Mesenteric fat pad (tissue), 1 donor: Measurements from ENCODE around the gene MOV10. TPM values are rescaled to one million over a fixed set of nuclear protein-coding genes. Genes with fewer than 3 reads are reported as not detected.
A peak's percentile ranks its signal among the peaks of the same experiment; 100 is the strongest.
"Not testable (repeated sequence)": the region's sequence is repeated elsewhere in the genome, so short reads cannot be mapped to it uniquely, and the experiment has no call there.

Source experiments
- DNase-seq: peaks from one replicate; pipeline ENCODE4 v3.0.0-alpha.2; 2020; ENCODE audit warnings: low spot score
- total RNA-seq: library from RNA; stranded (reverse); fragmentation: NEBNext Ultra II Directional; extraction: Animal tissue kit (Norgen Biotek cat#: 25700); gene quantifications from one replicate; pipeline ENCODE4 v1.2.1, GENCODE V29; 2021
- donor health status: DM: yes; HTN: yes; CAD: no.

MOV10 gene
- total RNA-seq, 1 donor from 2014 or later: 38.0 TPM

DNA sequence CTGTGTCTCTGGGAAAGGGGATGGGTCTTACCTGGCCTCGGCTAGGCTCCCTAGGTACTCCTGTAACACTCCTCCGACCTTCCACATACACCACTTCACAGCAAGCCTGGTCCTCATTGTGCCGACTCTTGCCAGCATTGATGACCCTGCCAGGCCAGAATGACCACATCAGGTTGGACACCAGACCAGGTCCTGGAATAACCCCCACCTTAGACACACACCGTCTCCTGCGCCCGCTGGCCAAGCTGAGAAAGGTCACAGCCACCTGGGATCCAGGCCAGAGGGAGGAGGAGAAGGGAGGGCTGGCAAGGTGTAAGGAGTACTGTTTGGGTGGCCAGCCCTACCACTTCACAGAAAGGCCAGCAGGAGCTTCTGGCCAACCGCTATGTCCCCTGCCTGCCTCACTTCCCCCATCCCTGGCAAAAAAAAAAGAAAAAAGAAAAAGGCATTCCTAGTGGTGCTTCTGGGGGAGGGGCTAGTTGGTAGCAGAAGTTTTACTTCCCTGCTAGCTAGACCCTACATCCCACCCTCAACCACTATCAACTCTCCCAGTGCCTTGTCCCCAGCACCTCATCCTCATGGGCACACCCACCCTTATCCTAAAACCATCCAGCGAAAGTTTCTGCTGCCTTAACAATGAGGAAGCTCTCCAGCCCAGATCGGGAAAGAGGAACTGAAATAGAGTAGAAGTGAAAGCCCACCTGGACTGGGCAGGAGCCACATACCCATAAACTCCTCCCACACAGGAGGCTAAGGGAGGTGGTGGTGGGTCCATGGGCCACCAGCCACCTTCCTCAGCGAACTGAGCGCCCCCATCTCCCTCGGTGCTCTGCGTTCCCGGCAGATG is 39.2 kb downstream of the MOV10 start:
- DNase-seq: no peak

DNA sequence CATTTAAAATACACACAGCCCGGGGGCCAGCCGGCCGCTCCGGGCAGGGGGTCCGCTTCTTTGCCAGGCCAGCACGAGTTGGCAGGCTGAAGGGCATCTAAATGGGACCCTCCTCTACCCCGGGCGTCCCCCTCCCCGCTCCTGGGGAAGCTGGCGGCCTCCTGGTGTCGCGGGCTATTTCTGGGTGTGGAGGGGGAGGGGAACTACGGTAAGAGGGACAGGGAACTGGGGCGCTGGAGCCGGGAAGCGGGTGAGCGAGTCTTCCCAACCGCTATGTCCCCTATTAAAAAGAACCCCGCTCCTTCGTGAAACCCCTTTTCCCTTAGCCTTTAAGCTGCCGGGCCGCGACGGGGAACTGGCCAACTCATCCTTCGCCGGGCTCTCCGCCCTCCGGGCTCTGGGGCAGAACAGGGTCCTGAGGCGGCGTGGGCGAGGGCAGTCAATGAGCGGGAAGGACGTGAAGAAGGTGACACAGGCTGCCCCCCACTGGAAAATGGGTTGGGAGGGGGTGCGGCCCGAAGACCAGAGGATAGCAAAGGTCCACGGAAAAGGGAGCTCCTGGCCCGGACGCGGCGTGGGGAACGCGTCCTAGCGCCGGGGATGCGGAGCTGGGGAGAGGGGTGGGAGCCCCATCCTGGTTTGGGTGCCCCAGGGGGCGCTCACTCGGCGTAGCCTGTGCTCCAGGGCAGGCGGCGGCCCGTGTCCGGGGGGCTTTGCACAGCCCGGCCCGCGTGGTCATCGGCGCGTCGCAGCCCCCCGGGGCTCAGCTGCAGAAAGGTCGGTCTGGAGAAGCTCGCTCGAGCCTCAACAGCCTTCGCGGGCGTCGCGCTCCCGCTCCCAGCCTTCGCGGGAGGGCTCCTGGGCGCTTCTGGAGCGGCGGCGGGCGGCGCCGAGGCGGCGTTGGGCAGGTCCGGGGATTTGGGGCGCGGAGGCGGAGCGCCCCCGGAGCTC is 40.1 kb downstream of the MOV10 start:
- peak; percentile 90 for DNase-seq

DNA sequence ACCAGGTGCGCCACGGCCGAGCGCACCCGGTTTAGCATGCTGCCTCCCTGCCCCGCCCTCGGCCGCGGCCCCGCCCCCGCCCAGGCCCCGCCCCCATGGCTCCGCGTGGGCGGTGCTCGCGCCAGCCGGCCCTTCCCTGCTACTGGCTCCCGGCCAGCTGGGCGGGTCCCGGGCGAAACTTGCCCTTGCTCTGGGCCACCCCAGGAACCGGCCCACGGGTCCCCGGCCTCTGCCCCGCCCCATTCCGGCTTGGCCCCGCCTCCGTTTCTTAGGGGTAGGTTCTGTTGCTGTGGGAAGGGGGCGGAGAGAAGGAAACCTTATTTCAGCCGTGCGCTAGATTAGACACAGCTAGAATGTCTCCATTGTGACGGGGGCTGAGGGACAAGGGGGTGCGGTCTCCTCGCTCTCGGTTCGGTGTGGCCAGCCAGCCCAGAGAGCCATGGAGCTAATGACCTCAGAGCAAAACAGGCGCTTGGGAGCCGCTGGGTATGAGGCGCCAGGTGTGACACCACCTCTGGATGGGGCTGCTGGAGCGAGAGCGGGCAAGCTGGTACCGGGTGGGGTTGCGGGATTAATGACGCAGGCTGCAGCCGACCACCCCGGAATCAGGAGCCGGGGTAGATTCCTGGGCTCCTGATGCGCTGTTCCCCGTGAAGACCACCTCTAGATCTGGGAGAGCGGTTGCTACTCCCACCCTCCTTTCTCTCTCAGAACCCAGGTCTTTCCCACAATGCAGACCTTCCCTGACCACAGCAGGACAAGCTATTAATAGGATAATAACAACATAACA is 41.0 kb downstream of the MOV10 start, which contains the start of gene PPM1J:
PPM1J (minus strand) TSS at position 69 of the 790 bp plus-strand sequence; CDS start at position 38, 31 bp downstream.
- peak; percentile 99 for DNase-seq

DNA sequence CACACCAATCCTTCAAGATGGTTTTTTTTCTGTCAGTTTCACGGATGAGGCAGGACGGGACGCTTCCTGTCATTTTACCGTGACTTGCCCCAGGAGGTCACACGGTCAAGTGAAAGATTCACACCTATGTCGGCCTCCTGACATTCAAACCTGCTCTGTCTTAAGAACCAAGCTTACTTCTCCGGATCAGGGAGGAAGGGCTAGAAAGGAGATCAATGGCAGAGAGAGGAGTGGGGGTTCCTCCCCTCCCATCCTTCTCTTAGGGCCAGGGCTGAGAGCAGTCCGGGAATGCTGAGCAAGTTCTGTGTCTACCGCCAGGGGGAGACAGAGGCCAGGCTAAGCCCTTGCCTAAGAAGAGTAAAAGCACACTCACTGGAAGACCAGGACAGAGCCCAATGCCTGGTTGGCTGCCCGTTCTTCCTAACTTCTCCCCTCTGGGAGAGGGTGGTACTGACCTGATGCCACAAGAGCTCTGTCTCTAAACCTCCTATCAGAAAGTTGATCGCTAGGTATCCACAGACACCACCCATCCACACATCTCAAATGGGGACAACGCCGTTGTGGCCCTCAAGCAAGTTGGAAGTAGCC is 41.8 kb downstream of the MOV10 start:
- DNase-seq: peak; percentile 93

DNA sequence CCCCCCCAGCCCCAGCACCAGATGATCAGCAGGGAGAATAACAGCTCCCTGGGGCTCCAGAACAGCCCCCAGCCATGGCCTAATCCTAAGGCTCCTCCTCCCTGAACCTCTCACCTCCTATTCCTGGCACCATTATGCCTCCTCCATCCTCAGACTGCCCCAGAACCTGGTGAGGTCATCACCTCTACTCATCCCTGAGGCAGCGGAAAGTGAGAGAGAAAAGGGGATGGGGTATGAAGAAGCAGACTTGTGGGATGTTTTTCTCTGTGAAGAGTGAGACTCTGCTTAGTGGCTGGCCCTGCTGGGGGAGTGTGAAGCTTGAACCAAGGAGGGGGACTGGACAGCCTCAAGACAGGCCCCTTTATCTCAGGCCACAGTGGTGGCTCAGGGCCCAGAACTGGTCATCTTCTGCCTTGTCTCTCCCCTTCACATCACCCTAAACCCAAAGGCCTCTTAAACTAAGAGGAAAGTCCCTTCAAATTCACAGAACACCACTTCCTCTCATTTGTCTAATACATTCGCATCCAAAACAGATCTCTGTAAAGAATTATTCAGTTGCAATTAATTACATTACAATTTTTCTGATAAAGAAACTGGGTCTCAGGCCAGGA is 42.9 kb downstream of the MOV10 start:
- DNase-seq: no peak

DNA sequence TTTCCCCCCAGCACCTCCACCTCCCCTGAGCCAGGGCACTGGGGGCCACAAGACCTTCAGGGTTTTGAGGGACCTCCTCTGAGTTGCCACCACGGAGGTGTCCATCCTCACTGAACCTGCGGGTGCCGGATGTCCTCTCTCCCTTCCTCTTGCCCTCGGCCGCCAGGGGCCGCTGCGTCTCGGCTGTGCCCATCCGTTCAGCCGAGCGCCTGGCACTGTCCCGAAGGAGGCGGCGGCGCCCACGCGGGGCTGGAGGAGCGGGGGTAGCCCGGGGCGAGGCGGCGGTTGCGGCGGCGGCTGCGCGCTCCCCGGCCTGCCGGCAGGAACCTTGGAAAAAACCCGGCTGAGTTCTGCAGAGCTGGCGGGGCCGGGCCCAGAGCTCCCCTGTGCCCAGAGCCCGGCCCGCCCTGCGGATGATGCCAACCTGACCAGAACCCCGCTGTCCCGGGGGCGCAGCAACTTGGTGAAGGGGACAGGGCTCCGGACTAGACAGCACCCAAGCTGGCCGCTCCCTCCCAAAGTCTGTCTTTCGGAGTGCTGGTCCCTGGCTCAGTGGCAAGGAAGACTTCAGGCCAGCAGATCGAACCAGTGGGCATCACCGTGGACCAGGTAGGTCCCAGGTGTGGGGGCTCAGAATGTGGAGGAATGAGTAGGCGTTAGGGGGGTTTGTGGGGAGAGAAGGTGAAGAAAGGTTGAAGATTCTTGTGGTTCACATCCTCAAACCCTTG is 44.4 kb downstream of the MOV10 start:
- peak; percentile 95 for DNase-seq

DNA sequence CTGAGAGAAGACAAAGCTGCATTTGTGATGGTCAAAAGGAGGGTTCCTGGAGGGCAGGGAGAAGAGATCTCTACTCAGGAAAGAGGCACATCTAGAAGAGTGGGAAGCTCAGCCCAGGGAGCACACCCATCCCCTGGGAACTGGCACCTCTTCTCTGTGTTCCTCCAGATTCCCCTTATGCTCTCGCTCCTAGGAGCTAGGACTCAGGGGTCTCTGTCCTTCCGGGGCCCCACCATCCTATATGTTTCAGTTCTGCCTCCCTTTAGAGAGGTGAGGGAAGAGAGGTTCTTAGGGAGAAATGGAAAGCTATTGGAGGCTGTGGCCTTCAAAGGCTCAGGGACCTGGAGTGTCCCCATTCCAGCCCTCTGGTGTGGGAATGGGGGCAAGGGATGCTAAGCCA is 45.2 kb downstream of the MOV10 start:
- no peak for DNase-seq

DNA sequence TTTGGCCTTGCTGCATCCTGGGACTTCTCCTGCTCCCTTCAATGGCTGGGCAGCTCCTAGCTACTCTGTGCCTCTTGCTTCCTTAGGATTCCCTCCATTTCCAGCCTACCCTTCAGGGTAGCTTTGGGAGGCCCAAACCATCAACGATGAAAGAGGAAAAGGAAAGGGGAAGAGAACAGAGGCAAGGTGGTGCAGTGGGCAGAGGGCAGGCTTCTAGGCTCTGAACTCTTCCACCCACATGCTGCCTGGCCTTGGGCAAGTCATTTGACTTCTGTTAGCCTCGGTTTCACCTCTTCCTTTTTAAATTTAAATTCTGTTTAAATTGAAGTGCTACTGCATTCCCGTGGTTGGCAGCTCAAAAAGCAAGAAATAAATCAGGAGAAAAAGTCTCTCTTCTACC is 46.3 kb downstream of the MOV10 start:
- DNase-seq: no peak

DNA sequence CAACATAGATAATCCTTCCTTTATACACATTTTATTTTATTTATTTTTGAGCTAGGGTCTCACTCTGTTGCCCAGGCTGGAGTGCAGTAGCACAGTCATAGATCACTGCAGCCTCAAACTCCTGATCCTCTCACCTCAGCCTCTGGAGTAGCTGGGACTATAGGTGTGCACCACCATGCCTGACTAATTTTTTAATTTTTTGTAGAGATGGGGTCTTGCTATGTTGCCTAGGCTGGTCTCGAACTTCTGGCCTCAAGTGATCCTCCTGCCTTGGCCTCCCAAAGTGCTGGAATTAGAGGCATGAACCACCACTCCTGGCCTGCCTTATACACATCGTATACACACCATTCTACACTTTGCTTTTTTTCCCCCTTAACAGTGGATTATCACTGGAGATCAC is 46.8 kb downstream of the MOV10 start:
- not testable (repeated sequence) for DNase-seq

DNA sequence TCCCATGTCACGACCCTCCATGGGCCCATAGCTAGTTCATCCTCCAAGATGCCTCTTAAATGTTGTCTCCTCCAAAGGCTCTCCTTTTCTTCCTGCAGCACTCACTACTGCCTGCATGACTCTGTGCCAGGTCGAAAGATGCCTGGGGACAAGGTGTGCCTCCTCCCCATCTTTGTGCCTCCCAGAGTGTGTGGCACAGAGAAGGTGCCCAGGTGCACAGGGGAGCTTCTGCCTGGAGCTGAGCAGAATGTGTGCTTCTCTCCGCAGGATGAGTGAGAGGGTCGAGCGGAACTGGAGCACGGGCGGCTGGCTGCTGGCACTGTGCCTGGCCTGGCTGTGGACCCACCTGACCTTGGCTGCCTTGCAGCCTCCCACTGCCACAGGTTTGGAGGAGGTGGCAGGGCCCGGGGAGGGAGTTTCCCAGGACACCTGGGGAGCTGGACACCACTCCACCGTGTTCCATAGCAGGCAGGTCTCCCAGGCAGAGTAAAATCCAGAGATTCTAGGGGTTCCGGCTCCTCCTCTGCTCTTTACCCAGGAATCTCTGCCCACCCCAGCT is 47.6 kb downstream of the MOV10 start:
- DNase-seq: peak; percentile 86

DNA sequence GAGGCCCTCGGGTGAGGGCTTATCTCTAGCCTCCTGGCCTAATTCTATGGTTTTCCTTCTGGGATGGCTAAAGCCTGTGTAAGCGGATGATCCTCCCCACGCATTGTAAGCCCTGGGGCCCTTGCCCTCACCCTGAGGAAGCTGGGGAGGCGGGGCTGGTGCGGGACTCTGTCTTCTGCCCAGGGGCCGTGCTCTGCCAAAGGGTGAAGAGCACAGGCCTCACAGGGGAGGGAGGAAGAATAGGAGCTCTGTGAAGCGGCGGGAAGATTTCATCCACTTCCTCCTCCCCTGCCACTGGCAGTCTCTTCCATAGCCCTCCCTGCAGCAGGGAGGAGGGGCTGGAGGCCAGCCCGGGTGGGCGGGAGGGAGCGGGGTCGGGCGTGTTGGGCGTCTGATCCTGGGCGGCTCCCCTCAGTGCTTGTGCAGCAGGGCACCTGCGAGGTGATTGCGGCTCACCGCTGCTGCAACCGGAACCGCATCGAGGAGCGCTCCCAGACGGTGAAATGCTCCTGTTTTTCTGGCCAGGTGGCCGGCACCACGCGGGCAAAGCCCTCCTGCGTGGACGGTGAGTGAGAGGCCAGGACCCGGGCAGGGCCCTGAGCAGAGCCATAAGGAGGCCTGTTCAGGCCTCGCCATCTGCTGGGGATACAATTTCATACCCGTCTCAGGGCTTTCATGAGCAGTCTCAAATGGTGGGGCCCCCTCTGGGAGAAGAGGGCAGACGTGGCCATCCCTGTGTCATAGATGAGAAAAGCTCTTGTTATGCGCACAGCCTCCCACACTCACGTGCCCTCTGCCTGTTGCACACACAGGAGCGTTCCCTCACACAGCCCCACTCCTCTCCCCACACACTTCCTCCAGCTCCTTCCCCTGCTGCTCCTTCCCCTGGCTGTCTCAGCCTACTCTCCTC is 48.4 kb downstream of the MOV10 start:
- DNase-seq: peak; percentile 81

DNA sequence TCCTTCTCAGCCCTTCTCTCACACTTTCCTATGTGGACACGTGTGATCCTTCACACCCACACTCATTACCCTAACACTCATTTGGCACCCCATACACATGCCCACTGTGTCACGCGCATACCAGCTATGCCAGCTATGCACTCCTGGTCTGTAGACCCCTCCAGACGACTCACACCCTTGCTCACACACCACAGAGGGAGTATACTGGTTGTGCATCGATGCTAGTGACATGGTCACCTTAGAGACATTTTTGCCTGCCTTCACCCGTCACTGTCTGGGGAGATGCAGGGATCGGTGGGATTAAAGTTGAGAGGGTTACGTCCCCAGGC is 49.0 kb downstream of the MOV10 start:
- no peak for DNase-seq

DNA sequence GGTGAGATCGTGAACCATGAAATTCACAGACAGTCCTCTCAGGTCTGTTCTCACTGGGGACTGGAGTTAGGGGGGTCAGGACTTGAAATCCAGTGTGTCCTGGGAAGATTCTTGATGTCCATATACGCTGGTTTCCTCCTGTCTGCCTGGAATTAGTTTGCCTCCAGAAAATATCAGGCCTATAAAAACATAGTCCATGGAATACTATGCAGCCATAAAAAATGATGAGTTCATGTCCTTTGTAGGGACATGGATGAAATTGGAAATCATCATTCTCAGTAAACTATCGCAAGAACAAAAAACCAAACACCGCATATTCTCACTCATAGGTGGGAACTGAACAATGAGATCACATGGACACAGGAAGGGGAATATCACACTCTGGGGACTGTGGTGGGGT is 49.8 kb downstream of the MOV10 start:
- not testable (repeated sequence) for DNase-seq

DNA sequence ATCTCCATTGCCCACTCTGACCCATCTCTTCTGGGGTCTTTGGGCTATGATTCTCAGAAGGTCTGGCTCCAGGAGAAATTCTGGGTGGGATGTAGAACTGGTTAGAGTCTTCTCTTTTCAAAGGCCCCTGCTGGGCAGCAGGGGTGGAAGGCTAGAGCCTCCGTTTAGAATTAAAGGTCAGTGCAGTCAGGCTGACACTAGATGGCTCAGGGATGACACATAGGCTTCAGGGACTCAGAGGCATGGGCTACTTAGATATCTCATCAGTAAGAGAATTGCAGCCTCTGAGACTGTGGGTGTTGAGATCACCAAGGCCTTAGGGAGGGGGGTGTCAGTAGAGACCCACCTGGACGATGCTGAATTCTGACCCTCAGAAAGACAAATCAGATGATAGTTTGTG is 53.3 kb downstream of the MOV10 start:
- no peak for DNase-seq

DNA sequence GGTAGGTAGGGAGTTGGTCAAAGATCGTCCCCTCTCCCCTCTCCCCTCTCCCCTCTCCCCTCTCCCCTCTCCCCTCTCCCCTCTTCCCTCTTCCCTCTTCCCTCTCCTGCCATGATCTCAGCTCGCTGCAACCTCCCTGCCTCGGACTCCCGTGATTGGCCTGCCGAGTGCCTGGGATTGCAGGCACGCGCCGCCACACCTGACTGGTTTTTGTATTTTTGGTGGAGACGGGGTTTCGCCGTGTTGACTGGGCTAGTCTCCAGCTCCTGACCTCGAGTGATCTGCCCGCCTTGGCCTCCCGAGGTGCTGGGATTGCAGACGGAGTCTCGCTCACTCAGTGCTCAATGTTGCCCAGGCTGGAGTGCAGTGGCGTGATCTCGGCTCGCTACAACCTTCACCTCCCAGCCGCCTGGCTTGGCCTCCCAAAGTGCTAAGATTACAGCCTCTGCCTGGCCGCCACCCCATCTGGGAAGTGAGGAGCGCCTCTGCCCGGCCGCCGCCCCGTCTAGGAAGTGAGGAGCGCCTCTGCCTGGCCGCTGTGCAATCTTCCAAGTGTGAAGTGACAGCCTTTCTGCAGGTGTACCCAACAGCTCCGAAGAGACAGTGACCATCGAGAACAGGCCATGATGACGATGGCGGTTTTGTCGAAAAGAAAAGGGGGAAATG is 54.0 kb downstream of the MOV10 start:
- not testable (repeated sequence) for DNase-seq

DNA sequence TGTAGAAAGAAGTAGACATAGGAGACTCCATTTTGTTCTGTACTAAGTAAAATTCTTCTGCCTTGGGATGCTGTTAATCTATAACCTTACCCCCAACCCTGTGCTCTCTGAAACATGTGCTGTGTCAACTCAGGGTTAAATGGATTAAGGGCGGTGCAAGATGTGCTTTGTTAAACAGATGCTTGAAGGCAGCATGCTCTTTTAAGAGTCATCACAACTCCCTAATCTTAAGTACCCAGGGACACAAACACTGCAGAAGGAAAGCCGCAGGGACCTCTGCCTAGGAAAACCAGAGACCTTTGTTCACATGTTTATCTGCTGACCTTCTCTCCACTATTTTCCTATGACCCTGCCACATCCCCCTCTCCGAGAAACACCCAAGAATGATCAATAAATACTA is 54.6 kb downstream of the MOV10 start:
- DNase-seq: not testable (repeated sequence)

DNA sequence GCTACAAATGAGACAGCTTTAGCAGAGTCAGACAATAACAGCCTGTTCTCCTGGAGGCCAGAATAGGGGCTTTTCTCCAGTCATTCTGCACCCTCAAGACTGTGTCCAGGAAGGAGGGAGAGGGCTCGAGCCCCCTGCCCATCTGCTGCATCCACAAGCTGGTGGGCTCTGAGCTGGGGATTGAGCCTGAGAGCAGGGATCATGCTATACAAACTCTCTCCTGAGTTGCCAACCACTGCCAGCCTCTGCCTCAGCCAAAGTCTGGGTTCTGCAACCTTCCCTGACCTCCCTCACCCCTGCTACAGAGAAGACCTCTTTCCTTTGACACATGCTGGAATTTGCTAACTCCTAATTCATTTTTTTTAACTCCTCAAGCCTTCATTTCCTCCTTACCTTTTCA is 55.5 kb downstream of the MOV10 start:
- DNase-seq: no peak

DNA sequence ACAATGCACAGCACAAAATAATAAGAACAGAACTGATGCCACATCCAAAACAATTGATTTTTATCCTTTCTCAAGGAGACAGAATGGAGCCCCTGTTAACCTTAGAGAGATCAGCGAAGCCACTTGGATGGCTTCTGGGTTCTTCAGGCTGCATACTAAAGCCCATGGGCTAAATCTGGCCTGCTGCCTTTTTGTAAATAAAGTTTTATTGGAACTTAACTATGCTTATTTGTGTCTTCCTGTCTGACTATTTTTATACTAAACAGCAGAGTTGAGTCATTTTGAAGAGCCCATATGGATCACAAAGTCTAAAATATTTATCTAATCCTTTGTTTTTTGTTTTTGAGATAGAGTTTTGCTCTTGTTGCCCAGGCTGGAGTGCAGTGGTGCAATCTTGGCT is 57.0 kb downstream of the MOV10 start:
- DNase-seq: no peak
